ENCODE data around the gene ROBO2.

The ROBO2 gene

GRCh38 chr3:77690284-77690845, 650.5 kb downstream of the ROBO2 start:
- H3K36me3 ChIP-seq (ENCODE audit: control insufficient read depth in 2 of 2, insufficient read depth in 1 of 2, low read length in 2 of 2) = no peaks in the 10 kb centered on the region
- H3K27ac ChIP-seq (ENCODE audit: extremely low read depth, low read depth, low read length) = no peak overlapping the region
- H3K9me3 ChIP-seq (ENCODE audit: control insufficient read depth, insufficient read depth, low read depth, low read length) = no peaks in the 10 kb centered on the region
- ChIA-PET CTCF (no interaction called here), POLR2A (no interaction called here)
- TF ChIP-seq ZNF132 (tag by site-specific recombination; IDR thresholded peaks at IDR 0.05; ENCODE audit: borderline replicate concordance) = no peak
- TF ChIP-seq ZNF350 (tag by site-specific recombination; IDR thresholded peaks at IDR 0.05) = no peak
- TF ChIP-seq, protein P1, sequence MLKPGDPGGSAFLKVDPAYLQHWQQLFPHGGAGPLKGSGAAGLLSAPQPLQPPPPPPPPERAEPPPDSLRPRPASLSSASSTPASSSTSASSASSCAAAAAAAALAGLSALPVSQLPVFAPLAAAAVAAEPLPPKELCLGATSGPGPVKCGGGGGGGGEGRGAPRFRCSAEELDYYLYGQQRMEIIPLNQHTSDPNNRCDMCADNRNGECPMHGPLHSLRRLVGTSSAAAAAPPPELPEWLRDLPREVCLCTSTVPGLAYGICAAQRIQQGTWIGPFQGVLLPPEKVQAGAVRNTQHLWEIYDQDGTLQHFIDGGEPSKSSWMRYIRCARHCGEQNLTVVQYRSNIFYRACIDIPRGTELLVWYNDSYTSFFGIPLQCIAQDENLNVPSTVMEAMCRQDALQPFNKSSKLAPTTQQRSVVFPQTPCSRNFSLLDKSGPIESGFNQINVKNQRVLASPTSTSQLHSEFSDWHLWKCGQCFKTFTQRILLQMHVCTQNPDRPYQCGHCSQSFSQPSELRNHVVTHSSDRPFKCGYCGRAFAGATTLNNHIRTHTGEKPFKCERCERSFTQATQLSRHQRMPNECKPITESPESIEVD (tag by site-specific recombination; IDR thresholded peaks at IDR 0.05) = no peak
- no peak for TF ChIP-seq ZNF280D (tag by site-specific recombination; IDR thresholded peaks at IDR 0.05)
- TF ChIP-seq, protein P2, sequence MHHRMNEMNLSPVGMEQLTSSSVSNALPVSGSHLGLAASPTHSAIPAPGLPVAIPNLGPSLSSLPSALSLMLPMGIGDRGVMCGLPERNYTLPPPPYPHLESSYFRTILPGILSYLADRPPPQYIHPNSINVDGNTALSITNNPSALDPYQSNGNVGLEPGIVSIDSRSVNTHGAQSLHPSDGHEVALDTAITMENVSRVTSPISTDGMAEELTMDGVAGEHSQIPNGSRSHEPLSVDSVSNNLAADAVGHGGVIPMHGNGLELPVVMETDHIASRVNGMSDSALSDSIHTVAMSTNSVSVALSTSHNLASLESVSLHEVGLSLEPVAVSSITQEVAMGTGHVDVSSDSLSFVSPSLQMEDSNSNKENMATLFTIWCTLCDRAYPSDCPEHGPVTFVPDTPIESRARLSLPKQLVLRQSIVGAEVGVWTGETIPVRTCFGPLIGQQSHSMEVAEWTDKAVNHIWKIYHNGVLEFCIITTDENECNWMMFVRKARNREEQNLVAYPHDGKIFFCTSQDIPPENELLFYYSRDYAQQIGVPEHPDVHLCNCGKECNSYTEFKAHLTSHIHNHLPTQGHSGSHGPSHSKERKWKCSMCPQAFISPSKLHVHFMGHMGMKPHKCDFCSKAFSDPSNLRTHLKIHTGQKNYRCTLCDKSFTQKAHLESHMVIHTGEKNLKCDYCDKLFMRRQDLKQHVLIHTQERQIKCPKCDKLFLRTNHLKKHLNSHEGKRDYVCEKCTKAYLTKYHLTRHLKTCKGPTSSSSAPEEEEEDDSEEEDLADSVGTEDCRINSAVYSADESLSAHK (tag by site-specific recombination; IDR thresholded peaks at IDR 0.05) = no peak
- no peak for TF ChIP-seq ZFP41 (tag by site-specific recombination; IDR thresholded peaks at IDR 0.05; ENCODE audit: borderline replicate concordance)
- H3K4me3 ChIP-seq (ENCODE audit: low read depth, low read length) = no peak overlapping the region
- no peaks in the 10 kb centered on the region for H3K4me1 ChIP-seq (ENCODE audit: control insufficient read depth, insufficient read depth, low read length)

DNA sequence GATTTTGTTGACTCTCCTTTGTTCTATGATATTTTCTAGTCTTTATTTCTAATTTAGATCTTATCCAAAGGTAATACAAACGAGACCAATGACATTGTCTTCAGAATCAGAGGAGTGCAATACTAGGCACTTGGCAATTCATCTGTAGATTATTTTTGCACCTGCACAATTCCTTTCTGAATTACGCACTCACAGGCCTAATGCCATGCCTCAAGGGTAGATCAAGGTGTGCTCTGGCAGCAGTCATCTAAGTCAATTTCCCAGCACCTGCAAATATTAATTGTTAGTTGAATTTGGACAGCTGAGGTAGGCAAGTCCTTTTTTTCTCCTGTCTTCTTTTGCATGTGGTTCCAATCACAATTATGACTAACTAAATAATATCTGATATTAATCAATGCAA, 653.2 kb downstream of the ROBO2 start:
- Histone ChIP-seq H3K4me1 (ENCODE audit: control insufficient read depth, insufficient read depth, low read length) (no peaks in the 10 kb centered on the region), H3K27ac (ENCODE audit: extremely low read depth, low read depth, low read length) (no peak overlapping the region), H3K9me3 (ENCODE audit: control insufficient read depth, insufficient read depth, low read depth, low read length) (no peaks in the 10 kb centered on the region), H3K4me3 (ENCODE audit: low read depth, low read length) (no peak overlapping the region), H3K36me3 (ENCODE audit: control insufficient read depth in 2 of 2, insufficient read depth in 1 of 2, low read length in 2 of 2) (no peaks in the 10 kb centered on the region)
- no peak for TF ChIP-seq ZBTB17 (tag by site-specific recombination; IDR thresholded peaks at IDR 0.05)
- no peak for TF ChIP-seq ZNF837 (tag by site-specific recombination; IDR thresholded peaks at IDR 0.05)
- no peak for TF ChIP-seq ZNF747 (tag by site-specific recombination; IDR thresholded peaks at IDR 0.05)
- TF ChIP-seq ZNF26 (tag by site-specific recombination; IDR thresholded peaks at IDR 0.05) = no peak
- TF ChIP-seq ZNF121 (tag by site-specific recombination; IDR thresholded peaks at IDR 0.05) = no peak
- TF ChIP-seq ZNF585B (tag by site-specific recombination; IDR thresholded peaks at IDR 0.05) = no peak
- no peak for TF ChIP-seq ZNF555 (tag by site-specific recombination; conservative IDR thresholded peaks at IDR 0.05)
- TF ChIP-seq ZBTB1 (tag by site-specific recombination; IDR thresholded peaks at IDR 0.05) = no peak
- TF ChIP-seq GLI4 (tag by site-specific recombination; IDR thresholded peaks at IDR 0.05) = no peak
- TF ChIP-seq ZNF292 (tag by site-specific recombination; IDR thresholded peaks at IDR 0.05; ENCODE audit: borderline replicate concordance, low read depth) = no peak
- no peak for TF ChIP-seq KLF8 (tag by site-specific recombination; IDR thresholded peaks at IDR 0.05)
- no peak for TF ChIP-seq SCRT1 (tag by site-specific recombination; IDR thresholded peaks at IDR 0.05; ENCODE audit: borderline replicate concordance)
- TF ChIP-seq ZSCAN18 (tag by site-specific recombination; IDR thresholded peaks at IDR 0.05) = no peak
- TF ChIP-seq ZNF768 (tag by site-specific recombination; IDR thresholded peaks at IDR 0.05) = no peak
- TF ChIP-seq ZNF549 (tag by site-specific recombination; IDR thresholded peaks at IDR 0.05) = no peak
- no peak for TF ChIP-seq HOXA7 (CRISPR knock-in tag; IDR thresholded peaks at IDR 0.05; ENCODE audit: borderline replicate concordance)
- ChIA-PET POLR2A (no interaction called here), CTCF (no interaction called here)

All from HEK293 (cell line).